ENCODE data around the gene VPS26A.

- TF ChIP-seq CTCF (IDR thresholded peaks at IDR 0.05) (no peak), POLR2AphosphoS5 (IDR thresholded peaks at IDR 0.05; ENCODE audit: insufficient read depth in 1 of 2, low read depth in 1 of 2) (no peak)
These were observed 87.5 kb downstream of the VPS26A start for GRCh38 chr10:69211524-69211923.

Data from vagina (tissue), 2 donors.